ENCODE measurements around the gene DDX25.
A peak's percentile ranks its signal among the peaks of the same experiment; 100 is the strongest.

Gene DDX25

GRCh38 chr11:125916683-125917347 lies 12.5 kb downstream of the DDX25 start:
- no peaks in the 10 kb centered on the region for H3K9me3 ChIP-seq
- DNase-seq: no peak
- no peak overlapping the region for H3K4me3 ChIP-seq
- TF ChIP-seq CTCF (IDR thresholded peaks at IDR 0.05): no peak
- H3K27me3 ChIP-seq: peaks cover 0 to 34% of the 10 kb centered on the region in 2 donors
- no peak overlapping the region for H3K27ac ChIP-seq
- H3K4me1 ChIP-seq: no peaks in the 10 kb centered on the region
- no peaks in the 10 kb centered on the region for H3K36me3 ChIP-seq
- intact Hi-C loops (cut with DNase I; ENCODE audit: low total_unique reads): no loop called here

- DNase-seq: no peak
- intact Hi-C loops (cut with DNase I; ENCODE audit: low total_unique reads): no loop called here
- no peaks in the 10 kb centered on the region for H3K9me3 ChIP-seq
- no peak overlapping the region for H3K27ac ChIP-seq
- H3K4me1 ChIP-seq: no peaks in the 10 kb centered on the region
- no peaks in the 10 kb centered on the region for H3K36me3 ChIP-seq
- H3K4me3 ChIP-seq: no peak overlapping the region
- TF ChIP-seq CTCF (IDR thresholded peaks at IDR 0.05): no peak
- peaks cover 0 to 31% of the 10 kb centered on the region in 2 donors for H3K27me3 ChIP-seq
These were observed 14.0 kb downstream of the DDX25 start for GRCh38 chr11:125918140-125918840.

GRCh38 chr11:125921042-125921441 lies 16.7 kb downstream of the DDX25 start:
- no peak overlapping the region for H3K4me3 ChIP-seq
- H3K27me3 ChIP-seq: peaks cover 0 to 24% of the 10 kb centered on the region in 2 donors
- H3K9me3 ChIP-seq: no peaks in the 10 kb centered on the region
- DNase-seq: no peak
- no peaks in the 10 kb centered on the region for H3K4me1 ChIP-seq
- H3K36me3 ChIP-seq: no peaks in the 10 kb centered on the region
- no peak overlapping the region for H3K27ac ChIP-seq
- intact Hi-C loops (cut with DNase I; ENCODE audit: low total_unique reads): loop anchor here (5.0 kb wide), 1 partner anchor 271 kb away; no protein-coding TSS in a partner anchor
- no peak for TF ChIP-seq CTCF (IDR thresholded peaks at IDR 0.05)

GRCh38 chr11:125922156-125922555 lies 17.8 kb downstream of the DDX25 start:
- no peak for DNase-seq
- no peaks in the 10 kb centered on the region for H3K9me3 ChIP-seq
- no peak overlapping the region for H3K4me3 ChIP-seq
- H3K27me3 ChIP-seq: peaks cover 0 to 20% of the 10 kb centered on the region in 2 donors
- TF ChIP-seq CTCF (IDR thresholded peaks at IDR 0.05): no peak
- intact Hi-C loops (cut with DNase I; ENCODE audit: low total_unique reads): loop anchor here (5.0 kb wide), 1 partner anchor 270 kb away; no protein-coding TSS in a partner anchor
- no peaks in the 10 kb centered on the region for H3K36me3 ChIP-seq
- no peaks in the 10 kb centered on the region for H3K4me1 ChIP-seq
- H3K27ac ChIP-seq: no peak overlapping the region

- intact Hi-C loops (cut with DNase I; ENCODE audit: low total_unique reads): loop anchor here (5.0 kb wide), 1 partner anchor 269 kb away; no protein-coding TSS in a partner anchor
These were observed 18.8 kb downstream of the DDX25 start for GRCh38 chr11:125923012-125923579.

More at GRCh38 chr11:125923012-125923579, 18.8 kb downstream of the DDX25 start:
- peaks cover 0 to 19% of the 10 kb centered on the region in 2 donors for H3K27me3 ChIP-seq
- no peak overlapping the region for H3K4me3 ChIP-seq
- peak in 1 of 2 donors; percentile 59 for DNase-seq
- H3K27ac ChIP-seq: no peak overlapping the region
- no peaks in the 10 kb centered on the region for H3K9me3 ChIP-seq
- TF ChIP-seq CTCF (IDR thresholded peaks at IDR 0.05): peak; percentile 78 to 80
- H3K4me1 ChIP-seq: no peaks in the 10 kb centered on the region
- H3K36me3 ChIP-seq: no peaks in the 10 kb centered on the region

All from tibial artery (tissue), 4 donors.